ENCODE measurements around the gene GPSM1.
"Not testable (repeated sequence)": the region's sequence is repeated elsewhere in the genome, so short reads cannot be mapped to it uniquely, and the experiment has no call there.

Gene GPSM1

DNA sequence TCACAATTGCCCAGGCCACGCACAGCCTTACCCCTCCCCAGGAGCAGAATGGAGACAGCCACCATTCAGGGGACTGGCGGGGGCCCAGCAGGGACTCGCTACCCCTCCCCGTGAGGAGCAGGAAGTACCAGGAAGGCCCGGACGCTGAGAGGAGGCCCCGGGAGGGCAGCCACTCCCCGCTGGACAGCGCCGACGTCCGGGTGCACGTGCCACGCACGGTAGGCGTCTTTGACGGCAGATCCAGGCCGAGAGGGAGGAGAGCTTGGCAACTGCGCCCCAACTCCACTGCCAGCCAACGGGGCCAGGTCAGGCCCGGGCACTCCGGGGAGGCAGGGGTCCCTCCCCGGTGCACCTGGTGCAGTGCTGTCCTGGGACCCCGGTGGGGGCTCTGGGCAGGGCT lies 22.2 kb downstream of the GPSM1 start:
- no peak overlapping the region for H3K4me3 ChIP-seq (replicated peaks; ENCODE audit: insufficient read depth, low read length)
- H3K27ac ChIP-seq (replicated peaks) = no peak overlapping the region
- DNase-seq (ENCODE audit: low read depth in 1 of 2, low spot score in 1 of 2) = no peak
- no peaks in the 10 kb centered on the region for H3K27me3 ChIP-seq (ENCODE audit: insufficient read depth, poor library complexity, severe bottlenecking)
- TF ChIP-seq POLR2AphosphoS5 (IDR thresholded peaks at IDR 0.05; ENCODE audit: low read depth) (no peak), SPI1 (IDR thresholded peaks at IDR 0.05; ENCODE audit: borderline replicate concordance, low read depth) (no peak), GABPA (IDR thresholded peaks at IDR 0.05; ENCODE audit: low read depth) (no peak)
- TF ChIP-seq, protein P1, sequence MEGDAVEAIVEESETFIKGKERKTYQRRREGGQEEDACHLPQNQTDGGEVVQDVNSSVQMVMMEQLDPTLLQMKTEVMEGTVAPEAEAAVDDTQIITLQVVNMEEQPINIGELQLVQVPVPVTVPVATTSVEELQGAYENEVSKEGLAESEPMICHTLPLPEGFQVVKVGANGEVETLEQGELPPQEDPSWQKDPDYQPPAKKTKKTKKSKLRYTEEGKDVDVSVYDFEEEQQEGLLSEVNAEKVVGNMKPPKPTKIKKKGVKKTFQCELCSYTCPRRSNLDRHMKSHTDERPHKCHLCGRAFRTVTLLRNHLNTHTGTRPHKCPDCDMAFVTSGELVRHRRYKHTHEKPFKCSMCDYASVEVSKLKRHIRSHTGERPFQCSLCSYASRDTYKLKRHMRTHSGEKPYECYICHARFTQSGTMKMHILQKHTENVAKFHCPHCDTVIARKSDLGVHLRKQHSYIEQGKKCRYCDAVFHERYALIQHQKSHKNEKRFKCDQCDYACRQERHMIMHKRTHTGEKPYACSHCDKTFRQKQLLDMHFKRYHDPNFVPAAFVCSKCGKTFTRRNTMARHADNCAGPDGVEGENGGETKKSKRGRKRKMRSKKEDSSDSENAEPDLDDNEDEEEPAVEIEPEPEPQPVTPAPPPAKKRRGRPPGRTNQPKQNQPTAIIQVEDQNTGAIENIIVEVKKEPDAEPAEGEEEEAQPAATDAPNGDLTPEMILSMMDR (IDR thresholded peaks at IDR 0.05; ENCODE audit: insufficient read depth, low read length) = no peak
- TF ChIP-seq, protein P2, sequence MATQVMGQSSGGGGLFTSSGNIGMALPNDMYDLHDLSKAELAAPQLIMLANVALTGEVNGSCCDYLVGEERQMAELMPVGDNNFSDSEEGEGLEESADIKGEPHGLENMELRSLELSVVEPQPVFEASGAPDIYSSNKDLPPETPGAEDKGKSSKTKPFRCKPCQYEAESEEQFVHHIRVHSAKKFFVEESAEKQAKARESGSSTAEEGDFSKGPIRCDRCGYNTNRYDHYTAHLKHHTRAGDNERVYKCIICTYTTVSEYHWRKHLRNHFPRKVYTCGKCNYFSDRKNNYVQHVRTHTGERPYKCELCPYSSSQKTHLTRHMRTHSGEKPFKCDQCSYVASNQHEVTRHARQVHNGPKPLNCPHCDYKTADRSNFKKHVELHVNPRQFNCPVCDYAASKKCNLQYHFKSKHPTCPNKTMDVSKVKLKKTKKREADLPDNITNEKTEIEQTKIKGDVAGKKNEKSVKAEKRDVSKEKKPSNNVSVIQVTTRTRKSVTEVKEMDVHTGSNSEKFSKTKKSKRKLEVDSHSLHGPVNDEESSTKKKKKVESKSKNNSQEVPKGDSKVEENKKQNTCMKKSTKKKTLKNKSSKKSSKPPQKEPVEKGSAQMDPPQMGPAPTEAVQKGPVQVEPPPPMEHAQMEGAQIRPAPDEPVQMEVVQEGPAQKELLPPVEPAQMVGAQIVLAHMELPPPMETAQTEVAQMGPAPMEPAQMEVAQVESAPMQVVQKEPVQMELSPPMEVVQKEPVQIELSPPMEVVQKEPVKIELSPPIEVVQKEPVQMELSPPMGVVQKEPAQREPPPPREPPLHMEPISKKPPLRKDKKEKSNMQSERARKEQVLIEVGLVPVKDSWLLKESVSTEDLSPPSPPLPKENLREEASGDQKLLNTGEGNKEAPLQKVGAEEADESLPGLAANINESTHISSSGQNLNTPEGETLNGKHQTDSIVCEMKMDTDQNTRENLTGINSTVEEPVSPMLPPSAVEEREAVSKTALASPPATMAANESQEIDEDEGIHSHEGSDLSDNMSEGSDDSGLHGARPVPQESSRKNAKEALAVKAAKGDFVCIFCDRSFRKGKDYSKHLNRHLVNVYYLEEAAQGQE (IDR thresholded peaks at IDR 0.05; ENCODE audit: insufficient replicate concordance, low read depth) = no peak

DNA sequence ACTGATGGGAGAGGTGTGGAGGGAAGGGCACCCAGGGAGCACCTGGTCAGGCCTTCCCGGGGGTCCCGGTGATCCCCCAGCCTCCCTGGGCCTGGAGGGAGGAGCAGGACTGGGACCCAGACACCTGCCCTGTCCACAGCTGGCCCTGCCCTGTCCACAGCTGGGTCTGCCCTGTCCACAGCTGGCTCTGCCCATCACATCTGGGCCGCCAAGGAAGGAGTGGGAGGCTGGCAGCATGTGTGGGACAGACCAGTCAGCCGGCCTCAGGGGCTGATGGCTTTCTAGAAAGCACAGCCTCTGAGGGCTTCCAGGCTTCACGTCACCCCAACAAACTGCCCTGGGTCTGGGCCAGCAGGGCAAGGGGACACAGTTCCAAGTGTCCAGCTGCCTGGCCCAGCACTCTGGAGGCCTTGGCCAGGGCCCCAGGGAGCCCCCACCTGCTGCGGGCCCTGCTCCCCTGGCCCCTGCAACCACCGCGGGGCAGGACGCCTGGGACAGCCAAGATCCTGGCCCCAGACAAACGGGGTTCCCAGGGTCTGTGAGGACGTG lies 24.0 kb downstream of the GPSM1 start:
- H3K4me3 ChIP-seq (replicated peaks; ENCODE audit: insufficient read depth, low read length) = no peak overlapping the region
- no peak for DNase-seq (ENCODE audit: low read depth in 1 of 2, low spot score in 1 of 2)
- TF ChIP-seq GABPA (IDR thresholded peaks at IDR 0.05; ENCODE audit: low read depth) (no peak), POLR2AphosphoS5 (IDR thresholded peaks at IDR 0.05; ENCODE audit: low read depth) (no peak), SPI1 (IDR thresholded peaks at IDR 0.05; ENCODE audit: borderline replicate concordance, low read depth) (no peak)
- TF ChIP-seq, protein P2 (IDR thresholded peaks at IDR 0.05; ENCODE audit: insufficient replicate concordance, low read depth) = no peak
- TF ChIP-seq, protein P1 (IDR thresholded peaks at IDR 0.05; ENCODE audit: insufficient read depth, low read length) = no peak
- no peak overlapping the region for H3K27ac ChIP-seq (replicated peaks)
- H3K27me3 ChIP-seq (ENCODE audit: insufficient read depth, poor library complexity, severe bottlenecking) = no peaks in the 10 kb centered on the region

DNA sequence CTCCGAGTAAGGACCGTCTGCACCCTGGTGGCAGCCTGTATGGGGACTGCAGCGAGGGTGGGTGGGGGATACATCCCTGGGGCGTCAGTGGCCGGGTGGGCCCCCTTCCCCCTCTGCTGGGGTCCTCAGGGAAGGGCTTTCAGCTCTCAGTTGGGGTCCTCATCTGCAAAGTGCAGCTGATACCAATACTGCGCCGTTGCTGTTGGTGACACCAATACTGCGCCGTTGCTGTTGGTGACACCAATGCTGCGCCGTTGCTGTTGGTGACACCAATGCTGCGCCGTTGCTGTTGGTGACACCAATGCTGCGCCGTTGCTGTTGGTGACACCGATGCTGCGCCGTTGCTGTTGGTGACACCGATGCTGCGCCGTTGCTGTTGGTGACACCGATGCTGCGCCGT lies 24.5 kb downstream of the GPSM1 start:
- H3K27ac ChIP-seq (replicated peaks); H3K27me3 ChIP-seq (ENCODE audit: insufficient read depth, poor library complexity, severe bottlenecking); H3K4me3 ChIP-seq (replicated peaks; ENCODE audit: insufficient read depth, low read length); DNase-seq (ENCODE audit: low read depth in 1 of 2, low spot score in 1 of 2): not testable (repeated sequence)

DNA sequence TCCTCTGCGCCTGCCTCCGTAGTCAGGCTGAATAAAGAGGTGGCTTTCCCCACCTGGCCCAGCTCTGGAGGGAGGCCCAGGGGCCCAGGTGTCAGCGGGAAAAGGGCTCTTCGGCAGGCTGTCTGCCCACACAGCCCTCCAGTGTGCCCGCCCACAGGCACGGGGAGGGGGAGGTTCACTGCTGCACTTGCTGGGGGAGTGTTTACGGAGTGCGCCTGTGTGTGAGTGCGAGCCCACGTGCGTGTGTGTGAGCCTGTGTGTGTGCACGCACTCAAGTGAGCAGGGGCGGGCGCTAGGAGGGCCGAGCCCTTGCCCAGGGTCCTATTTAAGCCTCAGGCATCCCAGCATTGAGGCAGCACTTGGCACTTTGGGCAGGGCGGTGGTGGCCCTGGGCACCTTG lies 25.3 kb downstream of the GPSM1 start:
- Histone ChIP-seq H3K4me3 (replicated peaks; ENCODE audit: insufficient read depth, low read length) (no peak overlapping the region), H3K27ac (replicated peaks) (no peak overlapping the region), H3K27me3 (ENCODE audit: insufficient read depth, poor library complexity, severe bottlenecking) (no peaks in the 10 kb centered on the region)
- DNase-seq (ENCODE audit: low read depth in 1 of 2, low spot score in 1 of 2) = no peak
- TF ChIP-seq, protein P2 (IDR thresholded peaks at IDR 0.05; ENCODE audit: insufficient replicate concordance, low read depth) = no peak

Data from HL-60 (cell line).